Measurements from ENCODE around the gene GEN1.
A peak's percentile ranks its signal among the peaks of the same experiment; 100 is the strongest.

Gene GEN1

DNA sequence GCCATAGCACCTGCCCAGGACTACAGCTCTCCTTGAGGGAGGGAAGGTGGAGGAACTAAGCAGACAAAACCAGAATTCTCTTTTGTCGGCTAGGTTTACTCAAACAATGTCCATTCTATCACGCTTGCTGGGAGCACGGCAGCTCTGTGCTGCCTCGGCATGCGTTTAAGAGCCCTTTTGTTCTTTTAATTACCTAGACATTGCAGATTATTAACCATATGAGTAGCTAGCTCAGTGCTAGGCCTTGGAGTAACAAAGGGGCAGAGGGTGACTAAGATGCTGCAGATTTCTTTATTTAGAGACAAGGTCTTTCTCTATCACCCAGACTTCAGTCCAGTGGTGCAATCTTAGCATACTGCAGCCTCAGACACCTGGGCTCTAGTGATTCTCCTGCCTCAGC is 73.4 kb downstream of the GEN1 start:
- DNase-seq = no peak

DNA sequence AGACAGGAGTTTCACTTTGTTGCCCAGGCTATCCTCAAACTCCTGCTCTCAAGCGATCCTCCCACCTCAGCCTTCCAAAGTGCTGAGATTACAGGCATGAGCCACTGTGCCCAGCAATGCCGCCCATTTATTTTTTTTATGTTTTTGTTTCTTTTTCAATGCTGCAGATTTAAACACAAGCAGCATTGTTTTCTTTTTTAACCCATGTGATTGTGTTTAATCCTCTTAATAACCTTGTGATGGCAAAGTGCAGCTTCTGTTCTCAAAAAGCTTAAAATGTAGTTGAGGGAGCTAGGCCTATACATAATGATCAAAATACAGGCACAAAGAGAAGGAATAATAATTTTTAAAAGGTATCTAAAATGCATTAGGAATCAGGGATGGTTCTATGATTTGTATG is 73.8 kb downstream of the GEN1 start:
- no peak for DNase-seq

DNA sequence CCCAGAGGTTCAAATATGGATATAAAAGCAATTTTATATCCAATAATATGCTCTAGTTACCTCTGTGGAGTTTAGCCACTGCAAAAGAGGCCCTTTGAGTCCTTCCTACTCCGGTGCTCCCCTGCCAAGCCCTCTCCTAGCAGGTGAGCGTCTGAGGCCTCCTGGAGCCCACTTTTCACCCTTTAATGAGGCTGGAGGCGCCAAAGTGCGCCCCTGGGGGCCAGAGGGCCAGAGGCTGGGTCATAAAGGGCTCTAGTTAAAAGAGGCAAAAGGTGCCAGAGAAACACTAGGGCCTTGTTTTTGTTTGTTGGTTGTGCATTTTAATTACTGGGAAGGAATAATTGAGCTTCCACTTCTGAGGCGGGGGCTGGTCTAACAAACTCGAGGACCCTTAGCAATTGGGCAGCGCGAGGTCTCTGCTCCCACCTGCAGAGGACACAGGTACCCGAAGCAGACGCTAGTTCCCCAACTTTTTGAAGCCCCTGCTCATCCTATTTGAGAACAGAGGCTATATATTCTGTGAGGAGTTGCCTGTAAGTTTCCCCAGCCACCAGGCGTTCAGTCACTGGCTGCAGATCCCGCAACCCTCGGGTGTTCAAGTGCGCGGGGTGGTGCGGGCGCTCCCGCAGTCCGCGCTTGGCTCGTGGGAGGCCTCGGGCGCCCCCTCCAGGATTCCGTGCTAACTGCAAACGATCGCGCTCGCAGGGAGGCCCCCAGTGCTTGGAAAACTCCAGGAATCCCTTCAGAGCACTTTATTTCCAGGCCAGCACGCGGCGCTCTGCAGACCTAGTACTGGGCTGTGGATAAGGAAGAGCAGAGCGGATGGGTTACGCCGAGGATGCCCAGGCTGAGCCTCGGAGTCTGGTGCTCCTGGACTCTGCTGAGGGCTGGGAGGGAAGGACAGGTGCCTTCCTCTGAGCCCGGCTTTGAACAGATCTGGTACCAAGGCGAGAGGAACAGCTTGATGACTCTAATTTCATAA is 76.4 kb downstream of the GEN1 start:
- DNase-seq = peak; percentile 3

DNA sequence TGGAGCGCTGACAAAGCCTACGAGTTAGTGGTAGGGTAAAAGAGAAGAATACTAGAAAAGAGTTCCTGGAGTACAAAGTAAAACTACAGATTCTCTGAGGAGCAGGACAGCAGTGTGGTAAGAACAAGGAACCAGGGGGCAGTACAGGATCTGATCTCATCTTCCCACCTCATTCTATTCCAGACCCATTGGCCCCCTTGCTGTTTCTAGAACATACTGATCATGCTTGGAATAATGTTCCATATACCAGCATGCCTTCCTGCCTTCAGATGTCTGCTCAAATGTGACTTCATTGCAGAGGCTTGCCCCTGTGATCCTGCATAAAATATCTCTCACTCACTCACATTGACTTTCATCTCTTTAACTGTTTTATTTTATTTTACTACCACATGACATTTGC is 81.6 kb downstream of the GEN1 start:
- DNase-seq = no peak

Data from NCI-H2029 (cell line).